ENCODE data around the gene TRPM4.
"Not testable (repeated sequence)": the region's sequence is repeated elsewhere in the genome, so short reads cannot be mapped to it uniquely, and the experiment has no call there.

Gene TRPM4

DNA sequence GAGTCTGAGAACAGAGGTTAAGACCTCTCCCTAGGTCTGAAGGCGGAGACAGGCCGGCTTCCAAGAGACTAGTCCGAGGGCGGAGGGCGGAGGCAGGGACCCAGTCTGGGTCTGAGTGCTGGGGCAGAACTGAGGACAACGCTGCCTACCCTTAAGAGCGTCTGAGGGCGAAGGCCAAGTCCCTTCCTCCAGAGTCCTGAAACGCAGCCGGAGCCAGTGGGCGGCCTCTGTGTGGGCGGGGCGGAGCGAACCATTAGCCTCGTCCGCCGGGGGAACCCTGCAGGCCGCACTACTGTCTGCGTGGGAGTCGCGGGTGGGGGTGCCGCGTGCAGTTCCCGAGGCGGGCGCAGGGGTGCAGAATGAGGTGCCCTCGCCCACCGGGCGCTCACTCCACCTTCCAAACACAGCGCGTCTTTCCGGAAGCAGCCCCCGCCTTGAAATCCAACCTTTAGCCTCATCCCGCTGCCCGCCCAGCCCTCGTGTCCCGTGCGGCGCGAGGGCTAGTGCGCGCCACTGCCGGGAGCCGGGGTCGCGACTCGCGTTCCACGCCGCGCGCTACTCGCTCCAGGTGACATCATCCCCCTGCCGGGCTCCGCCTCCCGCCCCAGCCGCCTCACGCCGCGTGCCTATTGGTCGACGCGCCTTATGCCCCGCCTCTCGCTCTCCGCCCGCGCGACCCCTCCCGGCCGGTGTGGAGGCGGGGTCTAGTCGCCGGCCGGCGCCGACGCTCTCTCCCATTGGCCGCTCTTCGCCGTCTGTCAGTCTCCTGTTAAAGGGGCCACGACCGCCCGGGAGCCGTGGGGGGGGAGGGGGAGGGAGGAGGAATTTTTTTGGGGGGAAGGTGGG, 38.8 kb upstream of the TRPM4 start, which contains the start of gene C19orf73:
TSS of gene C19orf73 (minus strand) at position 579 of the 846 bp plus-strand sequence. CDS start at position 458, 121 bp downstream.
- Histone ChIP-seq H3K36me3 (ENCODE audit: control insufficient read depth in 1 of 2, insufficient read depth in 2 of 2, low read length in 2 of 2) (no peaks in the 10 kb centered on the region), H3K27me3 (ENCODE audit: low read depth, low read length) (no peaks in the 10 kb centered on the region), H3K27ac (ENCODE audit: low read length) (peak within 1 kb of the TSS; percentile 90), H3K4me3 (ENCODE audit: low read depth in 1 of 2, low read length in 2 of 2) (peak within 1 kb of the TSS; percentile 54 to 55), H3K9me3 (ENCODE audit: control insufficient read depth in 1 of 2, low read length in 2 of 2) (no peaks in the 10 kb centered on the region), H3K4me1 (ENCODE audit: control insufficient read depth in 1 of 2, insufficient read depth in 2 of 2, low read length in 2 of 2) (peaks cover 7 to 32% of the 10 kb centered on the region in 2 donors)

DNA sequence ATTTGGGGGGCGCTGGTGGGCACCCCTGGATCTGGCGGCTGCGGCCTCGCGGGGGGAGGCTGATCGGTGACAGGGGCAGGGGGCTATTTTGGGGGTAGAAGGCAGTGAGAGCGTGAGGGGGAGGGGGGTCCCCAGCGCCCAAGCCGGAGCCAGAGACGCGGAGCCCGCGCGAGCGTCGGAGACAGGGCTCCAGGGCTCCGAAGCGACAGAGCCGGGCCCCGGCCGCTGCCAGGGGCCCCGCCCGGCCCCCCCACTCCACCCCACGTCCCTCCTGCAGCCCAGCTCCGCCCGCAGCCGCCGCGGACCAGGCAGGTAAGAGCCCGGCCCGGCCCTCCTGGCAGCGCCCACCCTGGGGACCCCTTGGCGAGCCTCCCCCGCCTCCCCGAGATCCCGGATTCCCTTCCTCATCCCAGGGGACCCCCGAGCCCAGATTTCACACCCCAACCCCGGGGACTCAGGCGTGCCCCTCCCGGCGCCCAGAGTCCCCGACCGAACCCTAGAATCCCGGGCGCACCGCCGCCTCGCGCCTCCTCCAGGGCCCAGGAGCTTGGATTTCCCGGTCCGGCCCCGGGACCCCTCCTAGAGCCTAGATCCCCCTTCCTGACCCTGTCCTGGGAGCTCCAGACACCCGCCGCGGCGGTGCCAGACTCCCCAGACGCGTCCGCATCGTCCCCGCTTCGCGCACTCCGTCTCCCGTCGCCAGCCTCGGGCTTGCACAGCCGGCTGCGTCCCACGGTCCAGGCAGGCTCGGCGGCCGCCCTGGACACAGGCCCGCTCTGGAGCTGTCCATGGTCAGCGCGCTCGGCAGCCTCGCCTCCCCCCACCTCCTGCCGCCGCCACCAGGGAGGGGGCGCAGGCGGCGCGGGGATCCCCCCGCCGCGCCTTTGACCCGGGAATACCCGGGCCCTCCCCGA, 37.9 kb upstream of the TRPM4 start, which contains the start of gene PPFIA3:
TSS of gene PPFIA3 (plus strand) at position 134 of the 914 bp plus-strand sequence. CDS start 8,330 bp downstream, outside the sequence.
- Histone ChIP-seq H3K4me1 (ENCODE audit: control insufficient read depth in 1 of 2, insufficient read depth in 2 of 2, low read length in 2 of 2) (peaks cover 5 to 29% of the 10 kb centered on the region in 2 donors), H3K4me3 (ENCODE audit: low read depth in 1 of 2, low read length in 2 of 2) (peak within 1 kb of the TSS; percentile 54 to 55), H3K9me3 (ENCODE audit: control insufficient read depth in 1 of 2, low read length in 2 of 2) (no peaks in the 10 kb centered on the region), H3K27me3 (ENCODE audit: low read depth, low read length) (no peaks in the 10 kb centered on the region), H3K27ac (ENCODE audit: low read length) (peak within 1 kb of the TSS; percentile 90), H3K36me3 (ENCODE audit: control insufficient read depth in 1 of 2, insufficient read depth in 2 of 2, low read length in 2 of 2) (no peaks in the 10 kb centered on the region)

DNA sequence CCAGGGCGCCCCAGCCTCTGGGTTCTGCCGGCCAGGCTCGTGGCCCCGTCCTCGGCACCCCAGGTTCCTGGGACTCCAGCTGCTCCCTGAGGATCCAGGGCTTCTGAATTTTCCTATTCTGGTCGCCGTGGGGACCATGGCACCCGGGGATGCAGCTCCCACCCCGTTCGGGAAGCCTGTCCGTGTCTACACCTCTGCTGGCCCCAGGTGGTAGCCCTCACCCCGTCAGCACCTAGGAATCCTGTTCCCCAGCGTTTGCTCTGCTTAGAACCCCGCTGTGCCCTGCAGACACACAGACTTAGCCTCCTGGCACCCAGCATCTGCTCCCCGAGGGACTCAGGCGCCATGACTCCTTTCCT, 37.3 kb upstream of the TRPM4 start:
- H3K27ac ChIP-seq (ENCODE audit: low read length), result no peak overlapping the region
- H3K4me1 ChIP-seq (ENCODE audit: control insufficient read depth in 1 of 2, insufficient read depth in 2 of 2, low read length in 2 of 2), result peaks cover 5 to 24% of the 10 kb centered on the region in 2 donors
- no peaks in the 10 kb centered on the region for H3K9me3 ChIP-seq (ENCODE audit: control insufficient read depth in 1 of 2, low read length in 2 of 2)
- H3K4me3 ChIP-seq (ENCODE audit: low read depth in 1 of 2, low read length in 2 of 2), result peak overlapping the region in 1 of 2 donors; percentile 54
- no peaks in the 10 kb centered on the region for H3K36me3 ChIP-seq (ENCODE audit: control insufficient read depth in 1 of 2, insufficient read depth in 2 of 2, low read length in 2 of 2)
- H3K27me3 ChIP-seq (ENCODE audit: low read depth, low read length), result no peaks in the 10 kb centered on the region

DNA sequence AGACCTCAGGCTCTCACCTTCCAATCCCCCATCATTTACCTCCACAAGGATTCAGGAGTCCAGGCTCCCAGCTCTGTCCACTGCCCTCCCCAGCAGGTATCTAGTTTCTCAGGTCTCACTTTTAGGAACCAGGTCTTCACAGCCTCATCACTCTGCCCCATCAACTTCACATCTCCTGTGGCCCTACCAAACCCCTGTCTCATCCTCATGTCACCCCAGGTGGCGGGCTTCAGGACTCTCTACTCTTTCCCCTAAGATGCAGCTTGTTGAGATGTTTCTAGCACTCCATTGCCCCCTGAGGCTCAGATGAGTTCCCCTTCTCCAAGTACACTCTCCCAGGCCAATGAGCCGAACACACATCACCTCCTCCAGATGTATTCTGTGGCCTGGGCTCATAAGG, 36.7 kb upstream of the TRPM4 start:
- H3K27ac ChIP-seq (ENCODE audit: low read length), result no peak overlapping the region
- peaks cover 5 to 23% of the 10 kb centered on the region in 2 donors for H3K4me1 ChIP-seq (ENCODE audit: control insufficient read depth in 1 of 2, insufficient read depth in 2 of 2, low read length in 2 of 2)
- H3K9me3 ChIP-seq (ENCODE audit: control insufficient read depth in 1 of 2, low read length in 2 of 2), result no peaks in the 10 kb centered on the region
- no peaks in the 10 kb centered on the region for H3K36me3 ChIP-seq (ENCODE audit: control insufficient read depth in 1 of 2, insufficient read depth in 2 of 2, low read length in 2 of 2)
- no peak overlapping the region for H3K4me3 ChIP-seq (ENCODE audit: low read depth in 1 of 2, low read length in 2 of 2)
- H3K27me3 ChIP-seq (ENCODE audit: low read depth, low read length), result no peaks in the 10 kb centered on the region

DNA sequence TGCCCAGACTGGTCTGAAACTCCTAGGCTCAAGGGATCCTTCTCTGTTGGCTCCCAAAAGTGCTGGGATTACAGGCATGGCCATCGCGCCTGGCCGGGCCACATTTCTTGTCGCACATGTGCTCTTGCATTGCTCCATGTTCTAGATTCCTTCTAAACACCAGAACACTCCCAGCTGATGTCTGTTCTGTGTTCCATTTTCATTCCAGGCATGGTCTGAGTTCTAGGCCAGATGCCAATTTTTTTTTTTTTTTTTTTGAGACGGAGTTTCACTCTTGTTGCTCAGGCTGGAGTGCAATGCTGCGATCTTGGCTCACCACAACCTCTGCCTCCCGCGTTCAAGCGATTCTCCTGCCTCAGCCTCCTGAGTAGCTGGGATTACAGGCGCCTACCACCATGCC, 35.8 kb upstream of the TRPM4 start:
- not testable (repeated sequence) for H3K27me3 ChIP-seq (ENCODE audit: low read depth, low read length); H3K27ac ChIP-seq (ENCODE audit: low read length); H3K4me3 ChIP-seq (ENCODE audit: low read depth in 1 of 2, low read length in 2 of 2); H3K36me3 ChIP-seq (ENCODE audit: control insufficient read depth in 1 of 2, insufficient read depth in 2 of 2, low read length in 2 of 2); H3K9me3 ChIP-seq (ENCODE audit: control insufficient read depth in 1 of 2, low read length in 2 of 2)
- H3K4me1 ChIP-seq (ENCODE audit: control insufficient read depth in 1 of 2, insufficient read depth in 2 of 2, low read length in 2 of 2), result peaks cover 5 to 23% of the 10 kb centered on the region in 2 donors

DNA sequence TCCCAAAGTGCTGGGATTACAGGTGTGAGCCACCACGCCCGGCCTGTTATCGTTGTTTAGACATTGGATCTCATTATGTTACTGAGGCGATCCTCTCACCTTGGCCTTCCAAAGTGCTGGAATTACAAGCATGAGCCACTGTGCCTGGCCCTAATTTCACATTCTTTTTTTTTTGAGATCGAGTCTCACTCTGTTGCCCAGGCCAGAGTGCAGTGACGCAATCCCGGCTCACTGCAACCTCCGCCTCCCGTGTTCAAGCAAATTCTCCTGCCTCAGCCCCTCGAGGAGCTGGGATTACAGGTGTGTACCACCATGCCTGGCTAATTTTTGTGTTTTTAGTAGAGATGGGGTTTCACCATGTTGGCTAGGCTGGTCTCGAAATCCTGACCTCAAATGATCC, 34.3 kb upstream of the TRPM4 start:
- not testable (repeated sequence) for H3K36me3 ChIP-seq (ENCODE audit: control insufficient read depth in 1 of 2, insufficient read depth in 2 of 2, low read length in 2 of 2); H3K27me3 ChIP-seq (ENCODE audit: low read depth, low read length); H3K4me3 ChIP-seq (ENCODE audit: low read depth in 1 of 2, low read length in 2 of 2); H3K27ac ChIP-seq (ENCODE audit: low read length); H3K9me3 ChIP-seq (ENCODE audit: control insufficient read depth in 1 of 2, low read length in 2 of 2)
- peaks cover under 1 to 23% of the 10 kb centered on the region in 2 donors for H3K4me1 ChIP-seq (ENCODE audit: control insufficient read depth in 1 of 2, insufficient read depth in 2 of 2, low read length in 2 of 2)

DNA sequence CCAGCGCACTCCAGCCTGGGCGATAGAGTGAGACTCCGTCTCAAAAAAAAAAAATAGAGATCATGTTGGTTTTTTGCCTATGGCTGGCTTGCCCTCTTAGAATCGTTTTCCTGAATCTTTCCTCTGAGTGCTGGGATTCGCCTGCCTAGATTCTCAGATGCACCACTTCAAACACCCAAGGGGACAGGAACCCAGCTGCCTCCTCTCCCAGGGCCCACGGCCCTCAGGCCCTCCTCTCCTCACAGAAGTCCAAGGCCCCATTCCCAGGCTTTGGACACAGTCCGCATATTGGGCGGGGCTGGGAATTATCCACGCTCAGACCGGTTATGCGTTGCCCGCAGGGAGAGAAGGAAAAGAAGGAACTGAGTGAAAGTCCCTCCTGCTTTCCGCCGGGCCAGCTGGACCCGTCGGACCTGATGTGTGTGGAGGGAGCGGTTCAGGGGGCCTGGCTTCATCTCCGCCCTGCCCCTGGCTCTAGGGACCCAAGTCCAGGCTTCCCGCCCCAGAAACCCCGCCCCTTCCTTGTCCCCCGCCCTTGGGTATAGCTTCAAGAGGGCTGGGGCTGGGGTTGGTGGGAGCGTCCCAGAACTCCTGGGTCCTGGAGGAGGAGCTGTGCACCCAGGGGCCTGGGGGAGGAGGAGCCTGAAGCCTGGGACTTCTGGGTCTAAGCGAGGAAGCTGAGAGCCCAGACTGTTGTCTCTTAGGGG, 32.4 kb upstream of the TRPM4 start:
- Histone ChIP-seq H3K4me1 (ENCODE audit: control insufficient read depth in 1 of 2, insufficient read depth in 2 of 2, low read length in 2 of 2) (peaks cover 6 to 16% of the 10 kb centered on the region in 2 donors), H3K27me3 (ENCODE audit: low read depth, low read length) (no peaks in the 10 kb centered on the region), H3K27ac (ENCODE audit: low read length) (no peak overlapping the region), H3K9me3 (ENCODE audit: control insufficient read depth in 1 of 2, low read length in 2 of 2) (no peaks in the 10 kb centered on the region), H3K4me3 (ENCODE audit: low read depth in 1 of 2, low read length in 2 of 2) (no peak overlapping the region), H3K36me3 (ENCODE audit: control insufficient read depth in 1 of 2, insufficient read depth in 2 of 2, low read length in 2 of 2) (no peaks in the 10 kb centered on the region)

DNA sequence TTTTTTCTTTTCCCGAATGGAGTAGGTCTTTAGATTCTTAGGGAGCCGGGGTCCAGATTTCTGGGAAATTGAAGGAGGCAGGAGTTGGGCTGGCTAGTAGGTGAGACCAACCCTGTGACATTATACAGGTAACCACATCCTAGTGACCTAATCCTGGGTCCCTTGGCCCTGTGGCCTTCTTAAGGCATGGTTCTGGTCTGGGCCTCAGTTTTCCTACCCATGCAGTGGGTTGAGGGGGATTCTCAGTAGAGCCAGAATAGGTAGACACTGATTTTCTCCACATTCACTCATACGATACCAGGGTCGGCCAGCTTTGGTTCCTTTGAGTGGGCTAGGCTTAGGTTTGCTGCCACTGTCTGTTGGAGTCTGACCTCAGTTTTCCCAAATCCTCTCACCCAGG, 31.0 kb upstream of the TRPM4 start:
- H3K36me3 ChIP-seq (ENCODE audit: control insufficient read depth in 1 of 2, insufficient read depth in 2 of 2, low read length in 2 of 2), result no peaks in the 10 kb centered on the region
- no peaks in the 10 kb centered on the region for H3K9me3 ChIP-seq (ENCODE audit: control insufficient read depth in 1 of 2, low read length in 2 of 2)
- peaks cover 6 to 14% of the 10 kb centered on the region in 2 donors for H3K4me1 ChIP-seq (ENCODE audit: control insufficient read depth in 1 of 2, insufficient read depth in 2 of 2, low read length in 2 of 2)
- no peak overlapping the region for H3K27ac ChIP-seq (ENCODE audit: low read length)
- H3K27me3 ChIP-seq (ENCODE audit: low read depth, low read length), result no peaks in the 10 kb centered on the region
- H3K4me3 ChIP-seq (ENCODE audit: low read depth in 1 of 2, low read length in 2 of 2), result no peak overlapping the region

DNA sequence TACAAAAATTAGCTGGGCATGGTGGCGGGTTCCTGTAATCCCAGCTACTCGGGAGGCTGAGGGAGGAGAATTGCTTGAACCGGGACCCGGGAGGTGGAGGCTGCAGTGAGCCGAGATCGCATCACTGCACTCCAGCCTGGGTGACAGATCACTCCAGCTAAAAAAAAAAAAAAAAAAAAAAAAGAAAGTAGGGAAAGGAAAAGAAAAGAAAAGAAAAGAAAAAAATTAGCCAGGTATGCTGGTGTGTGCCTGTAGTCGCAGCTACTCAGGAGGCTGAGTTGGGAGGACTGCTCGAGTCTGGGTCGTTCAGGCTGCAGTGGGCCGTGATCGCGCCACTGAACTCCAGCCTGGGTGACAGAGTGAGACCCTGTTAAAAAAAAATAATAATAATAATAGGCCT, 30.4 kb upstream of the TRPM4 start:
- not testable (repeated sequence) for H3K27me3 ChIP-seq (ENCODE audit: low read depth, low read length); H3K27ac ChIP-seq (ENCODE audit: low read length); H3K36me3 ChIP-seq (ENCODE audit: control insufficient read depth in 1 of 2, insufficient read depth in 2 of 2, low read length in 2 of 2); H3K4me3 ChIP-seq (ENCODE audit: low read depth in 1 of 2, low read length in 2 of 2); H3K9me3 ChIP-seq (ENCODE audit: control insufficient read depth in 1 of 2, low read length in 2 of 2)
- peaks cover 6 to 14% of the 10 kb centered on the region in 2 donors for H3K4me1 ChIP-seq (ENCODE audit: control insufficient read depth in 1 of 2, insufficient read depth in 2 of 2, low read length in 2 of 2)

DNA sequence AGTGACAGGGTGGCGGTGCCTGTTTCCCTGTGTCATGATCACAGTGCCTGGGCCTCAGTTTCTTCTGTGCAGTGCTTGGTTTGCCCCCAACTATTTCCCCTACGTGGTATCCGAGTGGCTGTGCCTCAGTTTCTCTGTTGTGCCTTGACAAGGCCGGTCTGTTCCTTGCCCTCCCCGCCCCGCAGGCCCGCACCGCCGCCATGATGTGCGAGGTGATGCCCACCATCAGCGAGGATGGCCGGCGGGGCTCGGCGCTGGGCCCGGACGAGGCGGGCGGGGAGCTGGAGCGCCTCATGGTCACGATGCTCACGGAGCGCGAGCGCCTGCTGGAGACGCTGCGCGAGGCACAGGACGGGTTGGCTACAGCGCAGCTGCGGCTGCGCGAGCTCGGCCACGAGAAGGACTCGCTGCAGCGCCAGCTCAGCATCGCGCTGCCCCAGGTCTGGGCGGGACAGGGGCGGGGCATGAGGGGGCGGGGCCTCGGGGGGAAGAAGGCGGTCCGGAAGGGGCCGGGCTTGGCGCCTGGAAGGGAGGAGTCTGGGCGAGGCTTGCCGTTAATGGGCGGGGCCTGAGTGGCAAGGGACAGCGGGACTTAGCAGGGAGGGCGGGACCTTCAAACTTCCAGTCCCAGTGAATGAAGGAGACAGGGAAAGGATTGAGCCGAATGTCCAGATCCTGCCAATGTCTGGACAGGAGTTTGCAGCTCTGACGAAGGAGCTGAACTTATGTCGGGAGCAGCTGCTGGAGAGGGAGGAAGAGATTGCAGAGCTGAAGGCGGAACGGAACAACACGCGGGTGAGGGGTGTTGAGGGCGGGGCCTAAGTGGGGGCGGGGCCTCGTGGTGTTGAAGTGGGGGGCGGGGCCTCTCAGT, 29.7 kb upstream of the TRPM4 start:
- H3K27me3 ChIP-seq (ENCODE audit: low read depth, low read length), result no peaks in the 10 kb centered on the region
- H3K4me1 ChIP-seq (ENCODE audit: control insufficient read depth in 1 of 2, insufficient read depth in 2 of 2, low read length in 2 of 2), result peaks cover 6 to 14% of the 10 kb centered on the region in 2 donors
- no peaks in the 10 kb centered on the region for H3K36me3 ChIP-seq (ENCODE audit: control insufficient read depth in 1 of 2, insufficient read depth in 2 of 2, low read length in 2 of 2)
- no peak overlapping the region for H3K27ac ChIP-seq (ENCODE audit: low read length)
- no peaks in the 10 kb centered on the region for H3K9me3 ChIP-seq (ENCODE audit: control insufficient read depth in 1 of 2, low read length in 2 of 2)
- peak overlapping the region; percentile 48 to 52 for H3K4me3 ChIP-seq (ENCODE audit: low read depth in 1 of 2, low read length in 2 of 2)

All from muscle layer of duodenum (tissue), 2 donors.